ENCODE measurements around the gene CCL22. TPM values are rescaled to one million over a fixed set of nuclear protein-coding genes. Genes with fewer than 3 reads are reported as not detected.

The CCL22 gene
- total and polyA plus RNA-seq, 2 donors (not counting 3 experiments of a cell fraction or from before 2014, with no cell fraction given): not detected

GRCh38 chr16:57356547-57356946, 2.0 kb upstream of the CCL22 start:
- H4K20me1 ChIP-seq (replicated peaks; ENCODE audit: control insufficient read depth, extremely low read depth, insufficient read depth, low read length): no peaks in the 10 kb centered on the region
- dilution Hi-C loops (cut with MboI; ENCODE audit: extremely low pct_ligation_motif_present, low sequenced_read_pairs): no loop called here
- no peak for FAIRE-seq

More at GRCh38 chr16:57356547-57356946, 2.0 kb upstream of the CCL22 start:
- TF ChIP-seq MYC (IDR thresholded peaks at IDR 0.05; ENCODE audit: low read depth, low read length): no peak
- no peak for TF ChIP-seq GATA2 (IDR thresholded peaks at IDR 0.05; ENCODE audit: insufficient read depth, insufficient read length, low read depth, low read length)
- TF ChIP-seq JUN (IDR thresholded peaks at IDR 0.05; ENCODE audit: borderline replicate concordance, insufficient read depth, insufficient read length, low read depth): no peak
- TF ChIP-seq, protein P1, sequence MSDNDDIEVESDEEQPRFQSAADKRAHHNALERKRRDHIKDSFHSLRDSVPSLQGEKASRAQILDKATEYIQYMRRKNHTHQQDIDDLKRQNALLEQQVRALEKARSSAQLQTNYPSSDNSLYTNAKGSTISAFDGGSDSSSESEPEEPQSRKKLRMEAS (IDR thresholded peaks at IDR 0.05; ENCODE audit: insufficient read depth, insufficient read length): no peak
- no peak for TF ChIP-seq POLR2A (IDR thresholded peaks at IDR 0.05; ENCODE audit: low read depth, low read length)
- TF ChIP-seq, protein P2, sequence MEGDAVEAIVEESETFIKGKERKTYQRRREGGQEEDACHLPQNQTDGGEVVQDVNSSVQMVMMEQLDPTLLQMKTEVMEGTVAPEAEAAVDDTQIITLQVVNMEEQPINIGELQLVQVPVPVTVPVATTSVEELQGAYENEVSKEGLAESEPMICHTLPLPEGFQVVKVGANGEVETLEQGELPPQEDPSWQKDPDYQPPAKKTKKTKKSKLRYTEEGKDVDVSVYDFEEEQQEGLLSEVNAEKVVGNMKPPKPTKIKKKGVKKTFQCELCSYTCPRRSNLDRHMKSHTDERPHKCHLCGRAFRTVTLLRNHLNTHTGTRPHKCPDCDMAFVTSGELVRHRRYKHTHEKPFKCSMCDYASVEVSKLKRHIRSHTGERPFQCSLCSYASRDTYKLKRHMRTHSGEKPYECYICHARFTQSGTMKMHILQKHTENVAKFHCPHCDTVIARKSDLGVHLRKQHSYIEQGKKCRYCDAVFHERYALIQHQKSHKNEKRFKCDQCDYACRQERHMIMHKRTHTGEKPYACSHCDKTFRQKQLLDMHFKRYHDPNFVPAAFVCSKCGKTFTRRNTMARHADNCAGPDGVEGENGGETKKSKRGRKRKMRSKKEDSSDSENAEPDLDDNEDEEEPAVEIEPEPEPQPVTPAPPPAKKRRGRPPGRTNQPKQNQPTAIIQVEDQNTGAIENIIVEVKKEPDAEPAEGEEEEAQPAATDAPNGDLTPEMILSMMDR (IDR thresholded peaks at IDR 0.05; ENCODE audit: extremely low read depth in 1 of 2, insufficient read depth in 1 of 2, low read depth in 1 of 2, low read length in 2 of 2): no peak
- no peak for TF ChIP-seq POLR2AphosphoS5 (IDR thresholded peaks at IDR 0.05; ENCODE audit: insufficient read depth, low read depth, low read length)
- TF ChIP-seq EZH2 (IDR thresholded peaks at IDR 0.05; ENCODE audit: borderline replicate concordance, low read depth, low read length, severe bottlenecking): no peak
- no peaks in the 10 kb centered on the region for H3K36me3 ChIP-seq (ENCODE audit: control insufficient read depth in 2 of 2, extremely low read depth in 1 of 2, insufficient read depth in 2 of 2, low read length in 2 of 2)
- H2AFZ ChIP-seq (ENCODE audit: low read depth, low read length): no peak overlapping the region
- H3K4me3 ChIP-seq (replicated peaks in 1 of 3; ENCODE audit: insufficient read depth in 1 of 3, low read depth in 1 of 3, low read length in 3 of 3): no peak overlapping the region
- ChIA-PET POLR2A (no interaction called here), CTCF (no interaction called here)
- peaks cover 0 to 4% of the 10 kb centered on the region in 2 experiments for H3K27me3 ChIP-seq (ENCODE audit: control insufficient read depth in 2 of 2, insufficient read depth in 2 of 2, low read length in 2 of 2)
- intact Hi-C loops (cut with micrococcal nuclease): no loop called here
- no peaks in the 10 kb centered on the region for H3K4me1 ChIP-seq (ENCODE audit: control insufficient read depth, extremely low read depth, insufficient read depth, low read length)
- DNase-seq (ENCODE audit: low read depth, low spot score): no peak
- no peaks in the 10 kb centered on the region for H3K79me2 ChIP-seq (ENCODE audit: control insufficient read depth, insufficient read depth, low read length)
- H3K4me2 ChIP-seq (ENCODE audit: insufficient read depth, low read length): no peak overlapping the region
- no TSS peak for BruUV-seq (replicated peaks)
- no peak overlapping the region for H3K9ac ChIP-seq (replicated peaks; ENCODE audit: extremely low read depth, insufficient read depth, low read length)
- H3K9me3 ChIP-seq (replicated peaks; ENCODE audit: control insufficient read depth, insufficient read depth, low read length): no peaks in the 10 kb centered on the region
- no peak overlapping the region for H3K27ac ChIP-seq (ENCODE audit: insufficient read depth, low read depth, low read length)
- H3K9me1 ChIP-seq (replicated peaks; ENCODE audit: control insufficient read depth, extremely low read depth, insufficient read depth, low read length): no peaks in the 10 kb centered on the region
